KOPT-K1 (cell line): Measurements from ENCODE around the gene LILRB3.
"Not testable (repeated sequence)": the region's sequence is repeated elsewhere in the genome, so short reads cannot be mapped to it uniquely, and the experiment has no call there.

Experiments
- H3K27ac ChIP-seq: fragments of 200-600 bp; sonication (generic); 2 replicates; pipeline ENCODE4 v1.5.1; 2016; ENCODE audit warnings: antibody characterized with exemption, mild to moderate bottlenecking, low read depth, low read length; ENCODE audit not compliant: poor library complexity, severe bottlenecking
- H3K36me3 ChIP-seq: fragments of 200-600 bp; sonication (generic); 2 replicates; pipeline ENCODE4 v1.5.1; 2017; ENCODE audit warnings: antibody characterized with exemption, mild to moderate bottlenecking, low read length, moderate library complexity; ENCODE audit not compliant: insufficient read depth
- H3K9me3 ChIP-seq: fragments of 200-600 bp; sonication (generic); 2 replicates; pipeline ENCODE4 v1.5.1; 2017; ENCODE audit warnings: antibody characterized with exemption, low read length, mild to moderate bottlenecking; ENCODE audit not compliant: insufficient read depth, poor library complexity, severe bottlenecking

The LILRB3 gene

DNA sequence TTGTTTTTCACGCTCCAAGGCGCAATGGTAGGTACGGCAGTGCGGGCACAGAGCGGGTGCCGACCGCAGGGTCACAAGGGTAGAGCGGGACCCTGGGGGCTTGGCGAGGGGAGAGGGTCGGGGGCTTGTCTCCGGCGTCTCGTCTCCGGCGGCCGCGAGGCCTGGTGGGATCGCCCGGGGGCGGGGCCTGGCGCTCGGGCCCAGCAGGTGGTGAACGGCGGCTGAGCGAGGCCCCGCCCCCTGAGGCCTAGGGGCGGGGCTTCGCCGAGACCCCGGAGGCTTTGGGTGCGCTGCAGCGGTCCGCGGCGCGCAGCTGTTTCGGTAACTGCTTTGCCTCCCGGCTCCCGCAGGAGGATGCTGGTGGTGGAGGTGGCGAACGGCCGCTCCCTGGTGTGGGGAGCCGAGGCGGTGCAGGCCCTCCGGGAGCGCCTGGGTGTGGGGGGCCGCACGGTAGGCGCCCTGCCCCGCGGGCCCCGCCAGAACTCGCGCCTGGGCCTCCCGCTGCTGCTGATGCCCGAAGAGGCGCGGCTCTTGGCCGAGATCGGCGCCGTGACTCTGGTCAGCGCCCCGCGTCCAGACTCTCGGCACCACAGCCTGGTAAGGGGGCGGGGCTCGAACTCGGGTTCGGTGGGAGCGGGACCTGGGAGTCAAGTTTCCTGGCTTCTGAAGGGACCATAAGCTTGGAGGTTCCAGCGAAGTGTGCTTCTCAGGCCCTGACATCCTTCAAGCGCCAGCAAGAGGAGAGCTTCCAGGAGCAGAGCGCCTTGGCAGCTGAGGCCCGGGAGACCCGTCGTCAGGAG, 31.6 kb downstream of the LILRB3 start, which contains the start of gene TSEN34:
Gene TSEN34, plus strand, starts transcription at position 298 of the 800 bp plus-strand sequence. Its CDS starts 57 bp downstream, at position 355.
- H3K27ac ChIP-seq: peak within 1 kb of the TSS; percentile 86
- H3K9me3 ChIP-seq: no peaks in the 10 kb centered on the region
- peaks cover 36% of the 10 kb centered on the region for H3K36me3 ChIP-seq

DNA sequence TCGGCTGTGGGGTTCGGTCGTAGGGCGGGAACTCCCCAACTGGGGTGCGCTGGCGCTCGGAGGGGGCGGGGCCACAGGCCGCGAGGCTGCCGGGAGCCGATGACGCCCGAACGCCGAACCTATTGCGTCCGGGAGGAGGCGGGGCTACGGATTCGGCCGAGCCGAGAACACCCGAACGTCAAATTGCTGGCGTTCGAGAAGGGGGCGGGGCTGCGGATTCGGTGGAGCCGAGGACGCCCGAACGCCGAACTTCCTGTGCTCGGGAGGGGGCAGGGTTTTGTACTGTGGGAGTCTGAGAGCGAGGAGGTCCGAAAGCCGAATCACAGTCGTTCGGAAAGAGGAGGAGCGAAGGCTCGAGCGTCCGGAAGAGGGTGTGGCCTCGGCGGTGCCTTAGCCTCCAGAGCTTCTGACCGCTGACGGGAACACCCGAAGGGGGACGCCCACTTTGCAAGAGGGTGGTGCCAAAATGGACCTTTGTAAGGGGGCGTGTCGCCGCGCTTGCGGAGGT, 32.2 kb downstream of the LILRB3 start:
- peak overlapping the region; percentile 86 for H3K27ac ChIP-seq
- H3K36me3 ChIP-seq: peaks cover 37% of the 10 kb centered on the region
- H3K9me3 ChIP-seq: no peaks in the 10 kb centered on the region

DNA sequence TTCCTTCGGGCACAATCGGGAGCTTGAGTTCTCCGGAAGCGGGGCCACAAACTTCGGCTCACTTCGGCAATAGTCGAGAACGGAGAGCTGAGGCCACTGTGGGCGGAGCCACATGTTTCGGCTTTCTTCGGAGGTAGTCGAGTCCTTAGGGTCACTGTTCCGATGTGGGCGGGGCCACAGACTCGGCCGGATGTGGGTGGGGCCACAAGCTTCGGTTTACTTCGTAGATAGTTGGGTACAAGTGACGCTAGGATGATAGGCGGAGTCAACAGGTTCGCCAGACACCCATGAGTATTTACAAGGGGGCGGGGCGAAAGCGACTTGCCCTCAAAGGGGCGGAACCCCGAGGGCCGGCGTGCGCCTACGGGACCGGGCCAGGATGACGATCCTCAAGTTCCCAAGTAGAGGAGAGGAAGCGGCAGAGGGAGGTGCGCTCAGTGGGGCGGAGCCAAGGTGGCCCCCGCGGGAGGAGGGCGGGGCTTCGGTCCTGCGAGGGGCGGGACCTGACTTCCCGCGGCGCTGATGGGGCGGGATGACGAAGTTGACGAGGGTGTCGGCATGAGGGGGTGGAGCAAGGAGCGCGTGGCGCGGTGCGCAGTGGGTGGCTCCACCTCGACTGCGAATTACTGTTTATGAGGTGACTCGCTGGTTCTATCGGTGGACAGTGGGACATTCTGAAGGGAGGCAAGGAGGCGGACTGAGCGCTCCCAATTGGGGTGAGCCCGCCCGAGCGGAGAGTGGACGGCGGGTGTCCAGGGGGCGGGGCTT, 32.9 kb downstream of the LILRB3 start:
- no peaks in the 10 kb centered on the region for H3K9me3 ChIP-seq
- peak overlapping the region; percentile 86 for H3K27ac ChIP-seq
- H3K36me3 ChIP-seq: peaks cover 30% of the 10 kb centered on the region

DNA sequence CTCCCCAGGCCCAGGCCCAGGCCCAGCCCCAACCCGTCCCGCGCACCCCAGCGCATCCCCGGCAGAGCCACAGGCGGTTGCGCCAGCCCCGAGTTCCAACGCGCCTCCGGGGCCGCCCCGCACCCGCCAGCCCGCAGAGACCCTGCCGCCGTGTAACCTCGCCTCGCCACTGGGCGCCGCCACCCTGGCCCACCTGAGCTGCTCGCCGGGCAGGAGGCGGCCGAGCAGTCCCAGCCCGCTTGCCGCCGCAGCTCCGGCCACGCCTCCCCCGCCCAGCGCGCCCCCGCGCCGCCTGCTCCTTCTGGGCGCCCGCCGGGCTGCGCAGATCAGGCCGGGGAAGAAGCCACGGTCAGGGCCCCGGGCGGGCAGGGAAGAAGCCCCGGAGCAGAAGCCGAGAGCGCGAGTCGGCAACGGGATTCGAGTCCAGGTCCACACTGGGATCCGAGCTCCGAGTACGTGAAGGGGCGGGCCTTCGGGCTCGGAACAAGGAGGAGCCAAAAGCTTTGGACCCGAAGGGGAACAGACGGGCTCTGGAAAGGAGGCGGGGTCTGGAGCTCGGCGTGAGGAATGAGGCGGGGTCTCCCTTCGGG, 33.6 kb downstream of the LILRB3 start, which contains the start of gene MBOAT7:
Gene MBOAT7, minus strand, starts transcription at position 436 of the 590 bp plus-strand sequence. CDS start 1,072 bp downstream, outside the sequence.
- peak within 1 kb of the TSS; percentile 86 for H3K27ac ChIP-seq
- peaks cover 26% of the 10 kb centered on the region for H3K36me3 ChIP-seq
- no peaks in the 10 kb centered on the region for H3K9me3 ChIP-seq

DNA sequence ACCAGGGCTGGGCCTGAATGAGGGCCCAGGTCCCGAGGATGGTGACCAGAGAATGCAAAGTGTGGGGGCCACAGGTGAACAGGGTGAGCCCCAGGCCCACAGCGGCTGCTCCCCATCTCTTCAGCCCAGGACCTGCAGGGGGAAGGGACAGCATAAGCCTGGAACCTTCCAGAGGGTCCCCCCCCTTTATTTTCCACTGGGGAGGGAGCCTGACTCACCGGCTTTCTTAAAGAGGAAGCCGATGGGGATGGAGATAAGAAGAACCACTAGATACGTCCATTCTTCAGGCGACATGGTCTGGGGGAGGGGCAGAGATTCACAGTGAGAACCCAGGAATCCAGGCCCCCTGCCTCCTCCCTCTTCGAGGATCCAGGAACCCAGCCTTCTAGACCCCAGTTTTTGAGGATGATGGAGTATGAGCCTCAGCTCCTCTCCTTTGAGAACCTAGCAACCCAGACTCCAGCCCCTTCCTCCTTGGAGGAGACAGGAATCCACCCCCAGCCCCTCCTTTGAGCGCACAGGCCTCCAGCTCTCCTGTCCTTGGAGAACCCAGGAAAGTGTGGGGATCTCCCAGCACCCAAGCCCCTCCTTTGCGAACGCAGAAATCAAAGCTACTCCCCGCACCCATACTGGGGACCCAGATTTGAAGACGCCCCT, 34.5 kb downstream of the LILRB3 start:
- Histone ChIP-seq H3K36me3 (peaks cover 27% of the 10 kb centered on the region), H3K27ac (peak overlapping the region; percentile 86), H3K9me3 (no peaks in the 10 kb centered on the region)

DNA sequence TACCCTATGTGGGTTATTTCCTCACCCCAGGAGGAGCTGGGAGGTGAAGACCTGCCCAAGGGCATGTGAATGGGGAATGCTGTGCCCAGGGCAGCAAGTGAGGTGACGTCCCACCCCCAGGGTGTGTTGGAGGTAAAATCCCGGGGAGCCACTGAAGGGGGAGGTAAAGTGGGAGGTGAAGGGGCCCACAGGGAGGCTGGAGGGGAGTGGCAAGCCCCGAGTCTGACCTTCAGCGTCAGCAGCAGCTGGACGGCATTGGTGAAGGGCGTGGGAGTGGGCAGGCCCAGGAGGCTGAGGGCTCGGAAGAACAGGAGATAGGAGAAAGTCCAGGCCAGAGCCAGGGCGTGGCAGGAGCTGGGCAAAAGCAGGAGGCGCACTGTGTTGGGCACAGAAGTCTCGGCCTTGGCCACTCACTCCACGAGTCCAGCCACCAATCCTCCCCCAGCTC, 35.8 kb downstream of the LILRB3 start:
- Histone ChIP-seq H3K9me3 (no peaks in the 10 kb centered on the region), H3K27ac (no peak overlapping the region), H3K36me3 (peaks cover 26% of the 10 kb centered on the region; the same call in 1 of the 2 replicates)

DNA sequence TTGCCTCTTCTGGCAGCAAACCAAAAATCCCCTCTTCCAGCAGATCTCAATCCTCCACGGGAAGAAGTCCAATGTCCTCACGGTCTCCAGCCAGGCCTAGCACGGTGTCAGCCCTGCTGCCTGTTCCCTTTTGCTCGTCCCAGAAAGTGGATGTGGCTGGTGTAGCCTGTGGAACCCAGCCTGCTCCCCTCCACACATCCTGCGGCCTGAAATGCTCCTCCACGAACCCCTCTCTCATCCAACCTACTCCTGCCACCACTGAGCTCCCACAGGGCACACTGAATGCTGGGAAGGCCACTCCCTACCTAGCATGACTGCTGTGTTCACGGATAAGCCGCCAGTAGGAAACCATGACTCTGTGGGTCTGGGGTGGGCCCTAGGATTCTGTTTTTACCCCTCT, 36.5 kb downstream of the LILRB3 start:
- Histone ChIP-seq H3K36me3 (peaks cover 26% of the 10 kb centered on the region; the same call in 1 of the 2 replicates), H3K9me3 (no peaks in the 10 kb centered on the region), H3K27ac (no peak overlapping the region)

DNA sequence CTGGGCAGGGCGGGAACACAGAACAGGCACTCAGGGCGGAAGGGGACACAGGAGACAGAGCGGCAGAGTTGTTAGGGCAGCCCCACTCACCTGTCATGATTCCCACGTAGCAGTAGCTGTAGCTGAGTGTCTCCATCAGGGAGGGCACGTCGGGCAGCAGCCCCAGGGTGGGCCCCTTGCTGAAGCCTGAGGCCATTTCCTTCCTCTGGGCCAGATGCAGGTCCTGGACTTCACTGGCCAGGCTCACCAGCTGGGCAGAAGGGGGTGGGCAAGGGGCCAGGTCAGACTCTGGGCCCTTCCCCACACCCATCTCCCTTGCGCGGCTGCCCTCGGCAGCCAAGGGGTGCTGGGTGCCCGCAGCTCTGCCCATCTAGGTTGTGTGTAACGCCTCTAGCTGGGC, 39.4 kb downstream of the LILRB3 start:
- H3K36me3 ChIP-seq: peaks cover 49% of the 10 kb centered on the region
- no peaks in the 10 kb centered on the region for H3K9me3 ChIP-seq
- no peak overlapping the region for H3K27ac ChIP-seq

DNA sequence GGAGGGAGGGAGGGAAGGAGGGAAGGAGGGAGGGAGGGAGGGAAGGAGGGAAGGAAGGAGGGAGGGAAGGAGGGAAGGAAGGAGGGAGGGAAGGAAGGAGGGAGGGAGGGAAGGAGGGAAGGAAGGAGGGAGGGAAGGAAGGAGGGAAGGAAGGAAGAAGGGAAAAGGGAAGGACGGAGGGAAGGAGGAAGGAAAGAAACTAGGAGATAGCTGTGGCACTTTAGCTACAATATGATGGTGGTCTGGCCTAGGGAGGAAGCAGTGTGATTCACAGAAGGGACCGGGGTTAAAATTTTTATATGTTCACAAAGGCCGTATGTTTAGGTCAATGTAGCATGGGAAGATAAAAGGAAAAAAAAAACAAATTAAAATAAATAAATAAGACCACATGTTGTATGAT, 40.9 kb downstream of the LILRB3 start:
- peaks cover 54% of the 10 kb centered on the region for H3K36me3 ChIP-seq
- H3K27ac ChIP-seq, H3K9me3 ChIP-seq: not testable (repeated sequence)

DNA sequence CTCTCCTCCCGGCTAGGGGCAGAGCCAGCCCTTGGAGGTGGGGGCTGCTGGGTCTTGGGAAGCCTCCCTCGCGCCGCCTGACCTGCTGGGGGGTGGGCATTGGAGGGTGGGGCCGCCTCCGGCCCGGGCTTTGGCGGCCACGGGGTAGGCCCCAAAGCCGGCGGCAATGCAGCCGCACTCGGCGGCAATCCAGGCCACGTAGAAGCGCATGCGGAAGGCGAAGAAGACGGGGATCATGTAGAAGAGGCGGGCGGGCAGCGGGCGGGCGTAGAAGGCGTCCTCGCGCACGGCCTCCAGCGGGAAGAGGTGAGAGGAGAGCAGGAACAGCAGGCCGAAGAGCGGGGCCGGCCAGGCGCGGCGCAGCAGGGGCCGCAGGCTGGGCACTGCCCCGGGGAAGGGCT, 42.1 kb downstream of the LILRB3 start:
- Histone ChIP-seq H3K9me3 (no peaks in the 10 kb centered on the region), H3K27ac (no peak overlapping the region), H3K36me3 (peaks cover 53% of the 10 kb centered on the region)

DNA sequence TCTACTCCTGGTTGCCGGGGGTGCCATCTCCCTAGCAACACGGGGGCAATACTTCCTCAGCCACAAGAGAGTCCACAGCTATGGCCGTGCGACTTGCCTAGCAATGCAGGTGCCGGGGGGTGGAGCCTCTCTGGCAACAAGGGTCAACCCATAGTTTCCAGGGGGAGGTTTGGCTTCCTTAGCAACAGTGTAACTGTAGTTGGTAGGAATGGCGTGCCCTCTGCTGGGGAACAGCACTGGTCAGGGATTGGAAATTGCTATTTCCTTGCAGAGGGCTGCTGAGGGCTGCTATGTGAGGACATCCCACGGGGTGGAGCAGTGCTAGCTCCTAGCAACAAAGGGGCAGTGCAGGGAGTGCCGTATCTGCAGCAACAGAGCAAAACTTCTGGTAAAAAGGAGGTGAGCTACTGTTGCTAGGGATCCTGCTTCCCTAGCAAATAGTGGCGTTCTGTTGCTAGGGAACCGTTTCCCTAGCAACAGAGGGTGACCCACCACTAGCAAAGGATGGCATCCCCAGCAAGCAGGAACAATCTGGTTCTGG, 42.8 kb downstream of the LILRB3 start:
- H3K36me3 ChIP-seq: peaks cover 53% of the 10 kb centered on the region
- H3K9me3 ChIP-seq: no peaks in the 10 kb centered on the region
- no peak overlapping the region for H3K27ac ChIP-seq

DNA sequence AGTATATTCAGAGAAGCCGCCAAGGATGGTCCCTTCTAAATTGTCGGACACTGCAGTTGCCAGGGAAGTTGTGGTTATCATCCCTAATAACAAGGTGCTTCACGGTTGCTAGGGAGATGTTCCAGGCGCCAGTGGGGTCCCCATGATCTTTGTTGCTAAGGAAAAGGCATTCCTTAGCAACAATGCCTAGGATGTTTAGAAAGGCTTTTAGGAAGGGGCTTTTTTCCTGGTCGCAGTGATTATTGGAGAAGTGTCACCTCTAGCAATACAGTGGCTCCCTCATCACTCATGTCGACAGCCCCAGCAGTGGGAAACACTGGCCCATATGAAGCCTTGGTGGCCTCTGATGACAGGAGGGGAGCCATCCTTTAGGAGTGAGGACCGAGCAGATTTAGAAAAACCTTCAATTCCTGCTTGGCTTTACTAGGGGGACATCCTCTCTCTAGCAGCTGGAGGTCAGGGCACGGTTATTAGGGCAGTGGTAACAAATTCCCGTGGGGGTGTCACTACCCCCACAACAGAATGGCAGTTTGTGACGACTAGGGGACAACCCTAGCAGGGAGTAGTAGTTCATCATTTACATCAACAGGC, 43.5 kb downstream of the LILRB3 start:
- H3K9me3 ChIP-seq: no peaks in the 10 kb centered on the region
- H3K27ac ChIP-seq: no peak overlapping the region
- peaks cover 52% of the 10 kb centered on the region for H3K36me3 ChIP-seq

DNA sequence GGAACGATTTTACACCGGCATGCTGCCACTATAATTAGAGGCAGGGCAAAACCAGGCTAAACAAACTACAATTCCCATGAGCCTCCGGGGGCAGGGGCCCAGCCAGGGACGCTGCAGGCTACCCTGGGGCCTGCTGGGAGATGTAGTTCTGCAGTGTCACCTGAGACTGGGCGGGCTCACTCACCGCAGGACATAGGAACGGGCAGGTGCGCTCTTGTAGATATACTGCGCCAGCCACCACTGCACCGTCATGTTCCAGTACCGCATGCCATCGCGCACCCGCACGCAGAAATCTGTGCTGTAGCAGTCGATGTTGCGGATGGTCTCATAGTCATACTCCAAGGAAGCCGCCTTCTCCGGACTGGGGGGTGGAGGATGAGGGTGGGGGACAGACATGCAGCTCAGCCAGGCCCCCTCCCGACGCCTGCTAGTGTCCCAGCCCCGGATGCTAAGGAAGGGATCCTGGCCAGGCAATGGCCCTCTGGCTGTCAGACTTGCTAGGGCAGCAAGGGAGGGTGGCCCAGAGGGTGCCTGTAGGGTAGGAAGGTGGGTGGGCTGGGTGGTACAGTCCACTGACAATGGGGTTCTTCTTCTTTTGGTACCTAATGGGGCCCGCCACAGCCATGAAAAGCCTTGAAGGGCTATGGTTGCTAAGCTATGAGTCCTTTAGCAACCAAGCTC, 44.1 kb downstream of the LILRB3 start:
- Histone ChIP-seq H3K9me3 (no peaks in the 10 kb centered on the region), H3K27ac (no peak overlapping the region), H3K36me3 (peaks cover 46% of the 10 kb centered on the region)
